A673 (cell line): ENCODE results near the gene CNPY1. TPM values are rescaled to one million over a fixed set of nuclear protein-coding genes. Genes with fewer than 3 reads are reported as not detected.

ENCODE experiments used
- BruUV-seq: library from RNA; stranded (reverse); fragments of 400-500 nt; replicated peaks from 2 replicates; lab custom pipeline; 2021; lab: Mats Ljungman, UMichigan
- CTCF ChIA-PET: fragments of 300-600 bp; sonication (Branson Sonifier 250); formaldehyde crosslinking; loops from one replicate; lab custom pipeline; 2022; ENCODE audit warnings: antibody characterized with exemption; lab: Charles Lee
- POLR2A ChIA-PET: fragments of 300-600 bp; sonication (Branson Sonifier 250); formaldehyde crosslinking; loops from one replicate; lab custom pipeline; 2022; ENCODE audit warnings: antibody characterized with exemption; ENCODE audit not compliant: low non-redundant PET; lab: Charles Lee
- DNase-seq: peaks from one replicate; pipeline ENCODE4 v3.0.0-alpha.2; 2015; ENCODE audit warnings: low spot score
- H3K27ac ChIP-seq: fragments of 200-600 bp; sonication (generic); 2 replicates; pipeline ENCODE4 v1.5.1; 2016; ENCODE audit warnings: mixed run types, low read depth, mild to moderate bottlenecking, mixed read lengths, antibody characterized with exemption, low read length; ENCODE audit not compliant: poor library complexity, severe bottlenecking
- H3K27me3 ChIP-seq: fragments of 200-600 bp; sonication (generic); replicated peaks from 2 replicates; pipeline ENCODE4 v1.6.1; 2017; ENCODE audit warnings: mixed run types, low read depth, mild to moderate bottlenecking, mixed read lengths, antibody characterized with exemption, low read length; ENCODE audit not compliant: insufficient read depth, poor library complexity
- H3K36me3 ChIP-seq: fragments of 200-600 bp; sonication (generic); 2 replicates; pipeline ENCODE4 v1.6.1; 2016; ENCODE audit warnings: mixed run types, mild to moderate bottlenecking, mixed read lengths, antibody characterized with exemption, low read length; ENCODE audit not compliant: insufficient read depth, poor library complexity, severe bottlenecking
- H3K4me1 ChIP-seq: fragments of 200-600 bp; sonication (generic); 2 replicates; pipeline ENCODE4 v1.6.1; 2017; ENCODE audit warnings: mixed run types, mild to moderate bottlenecking, mixed read lengths, antibody characterized with exemption, low read length; ENCODE audit not compliant: insufficient read depth, poor library complexity, severe bottlenecking
- H3K4me3 ChIP-seq: fragments of 200-600 bp; sonication (generic); 2 replicates; pipeline ENCODE4 v1.5.1; 2016; ENCODE audit warnings: low read depth, mixed run types, mild to moderate bottlenecking, mixed read lengths, low read length; ENCODE audit not compliant: poor library complexity, severe bottlenecking
- H3K9me3 ChIP-seq: fragments of 200-600 bp; sonication (generic); 2 replicates; pipeline ENCODE4 v1.6.1; 2016; ENCODE audit warnings: mixed run types, low read depth, mild to moderate bottlenecking, mixed read lengths, antibody characterized with exemption, low read length; ENCODE audit not compliant: poor library complexity, severe bottlenecking
- EZH2 ChIP-seq: fragments of 200-600 bp; sonication (generic); IDR thresholded peaks from 2 replicates; pipeline ENCODE4 v1.6.1; 2017; ENCODE audit warnings: borderline replicate concordance, low read depth, mild to moderate bottlenecking, mixed read lengths, antibody characterized with exemption, low read length; ENCODE audit not compliant: poor library complexity, severe bottlenecking
- intact Hi-C: fragments of 100-400 bp; cut with micrococcal nuclease; formaldehyde crosslinking; loops from one replicate; pipeline ENCODE4 v1.10.0; 2022; ENCODE audit not compliant: unreplicated experiment
- total RNA-seq: library from RNA; stranded (reverse); gene quantifications from 2 replicates; pipeline ENCODE4 v1.2.3, GENCODE V29; 2021
- TF ChIP-seq, protein P1 (sequence below): fragments of 300-800, 200-600 bp; sonication (generic); conservative IDR thresholded peaks from 2 replicates; pipeline ENCODE4 v1.5.1; 2017; ENCODE audit warnings: low read depth, mild to moderate bottlenecking, antibody characterized with exemption, low read length, moderate library complexity, mixed read lengths

CNPY1 gene
- total RNA-seq, 1 experiment from 2014 or later = not detected

- H3K9me3 ChIP-seq = no peaks in the 10 kb centered on the region
- intact Hi-C loops = no loop called here
- H3K36me3 ChIP-seq = no peaks in the 10 kb centered on the region
- H3K27me3 ChIP-seq = peaks cover 40% of the 10 kb centered on the region
- DNase-seq = no peak
- no TSS peak for BruUV-seq
- H3K4me3 ChIP-seq = no peak overlapping the region
- ChIA-PET POLR2A (interaction anchor here (0.5 kb wide), 1 partner anchor 122 kb away, joined by 4 read pairs; no protein-coding TSS in a partner anchor), CTCF (no interaction called here)
- no peak overlapping the region for H3K27ac ChIP-seq
- no peaks in the 10 kb centered on the region for H3K4me1 ChIP-seq
- TF ChIP-seq EZH2 = no peak
- TF ChIP-seq, protein P1, sequence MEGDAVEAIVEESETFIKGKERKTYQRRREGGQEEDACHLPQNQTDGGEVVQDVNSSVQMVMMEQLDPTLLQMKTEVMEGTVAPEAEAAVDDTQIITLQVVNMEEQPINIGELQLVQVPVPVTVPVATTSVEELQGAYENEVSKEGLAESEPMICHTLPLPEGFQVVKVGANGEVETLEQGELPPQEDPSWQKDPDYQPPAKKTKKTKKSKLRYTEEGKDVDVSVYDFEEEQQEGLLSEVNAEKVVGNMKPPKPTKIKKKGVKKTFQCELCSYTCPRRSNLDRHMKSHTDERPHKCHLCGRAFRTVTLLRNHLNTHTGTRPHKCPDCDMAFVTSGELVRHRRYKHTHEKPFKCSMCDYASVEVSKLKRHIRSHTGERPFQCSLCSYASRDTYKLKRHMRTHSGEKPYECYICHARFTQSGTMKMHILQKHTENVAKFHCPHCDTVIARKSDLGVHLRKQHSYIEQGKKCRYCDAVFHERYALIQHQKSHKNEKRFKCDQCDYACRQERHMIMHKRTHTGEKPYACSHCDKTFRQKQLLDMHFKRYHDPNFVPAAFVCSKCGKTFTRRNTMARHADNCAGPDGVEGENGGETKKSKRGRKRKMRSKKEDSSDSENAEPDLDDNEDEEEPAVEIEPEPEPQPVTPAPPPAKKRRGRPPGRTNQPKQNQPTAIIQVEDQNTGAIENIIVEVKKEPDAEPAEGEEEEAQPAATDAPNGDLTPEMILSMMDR = no peak
These were observed 35.6 kb upstream of the CNPY1 start for GRCh38 chr7:155581954-155582353.

DNA sequence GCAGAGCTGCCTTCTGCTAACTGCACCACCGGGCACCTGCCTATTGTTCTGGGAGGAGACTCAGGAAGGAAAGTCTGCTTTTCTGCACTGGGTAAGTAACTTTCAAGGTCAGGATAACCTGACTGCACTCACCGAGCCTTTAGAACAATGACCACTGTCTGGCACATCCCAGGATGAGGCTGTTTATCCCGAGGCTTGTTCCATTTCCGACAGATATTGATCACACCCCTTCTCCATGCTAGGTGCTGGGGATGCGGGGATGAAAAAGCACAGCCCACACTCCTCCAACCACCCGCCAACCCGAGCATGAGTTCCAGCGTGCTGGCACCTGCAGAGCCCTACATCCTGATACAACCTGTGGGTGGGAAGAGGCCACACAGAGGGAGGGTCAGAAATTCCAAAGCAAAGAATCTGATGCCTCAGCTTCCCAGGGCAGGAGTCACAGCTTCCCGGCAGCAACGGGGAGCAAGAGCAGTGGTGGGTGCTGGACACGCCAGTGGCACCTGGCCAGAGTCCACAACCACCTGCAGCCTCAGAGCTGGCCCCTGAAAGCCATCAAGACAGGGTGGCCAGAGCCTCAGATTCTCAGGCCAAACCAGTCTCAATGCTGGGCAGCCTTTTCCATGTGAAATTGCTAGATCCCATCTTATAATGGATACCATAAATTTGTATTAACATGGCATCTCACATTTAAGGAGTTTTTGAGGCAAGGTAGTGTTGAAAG is 34.9 kb upstream of the CNPY1 start:
- H3K36me3 ChIP-seq = no peaks in the 10 kb centered on the region
- H3K27me3 ChIP-seq = peaks cover 40% of the 10 kb centered on the region
- DNase-seq = no peak
- TF ChIP-seq EZH2 = no peak
- TF ChIP-seq, protein P1 = no peak
- no peak overlapping the region for H3K4me3 ChIP-seq
- BruUV-seq = no TSS peak
- ChIA-PET CTCF (no interaction called here), POLR2A (interaction anchor here (0.5 kb wide), 1 partner anchor 123 kb away, joined by 4 read pairs; no protein-coding TSS in a partner anchor)
- H3K9me3 ChIP-seq = no peaks in the 10 kb centered on the region
- no peaks in the 10 kb centered on the region for H3K4me1 ChIP-seq
- H3K27ac ChIP-seq = no peak overlapping the region
- intact Hi-C loops = no loop called here

DNA sequence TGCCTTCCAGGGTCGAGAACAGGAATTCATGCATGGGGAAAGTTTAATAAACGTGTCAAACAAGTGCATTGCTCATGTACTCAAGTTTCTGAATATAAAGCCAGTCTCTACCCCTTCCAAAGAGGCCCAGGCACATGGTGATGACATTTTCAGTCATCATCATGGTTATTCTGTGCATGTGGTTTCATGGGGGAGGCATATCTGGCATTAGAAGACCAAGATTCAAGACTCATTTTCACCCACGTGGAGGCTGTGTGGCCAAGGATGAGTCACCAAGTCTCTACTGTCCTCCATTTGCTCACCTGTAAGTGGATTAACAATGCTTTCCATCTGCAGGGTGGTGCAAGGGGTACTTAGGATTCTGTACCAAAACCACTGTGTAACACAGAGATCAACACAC is 34.0 kb upstream of the CNPY1 start:
- Histone ChIP-seq H3K4me1 (no peaks in the 10 kb centered on the region), H3K27ac (no peak overlapping the region), H3K36me3 (no peaks in the 10 kb centered on the region), H3K9me3 (no peaks in the 10 kb centered on the region), H3K4me3 (no peak overlapping the region), H3K27me3 (peaks cover 38% of the 10 kb centered on the region)
- no peak for DNase-seq
- POLR2A ChIA-PET = no interaction called here
- CTCF ChIA-PET = no interaction called here
- no peak for TF ChIP-seq EZH2
- TF ChIP-seq, protein P1 = no peak
- no TSS peak for BruUV-seq
- intact Hi-C loops = no loop called here
